Dedifferentiated amniotic fluid mesenchymal stem cell (primary cell): ENCODE measurements around the gene RSPH10B2.
"Not testable (repeated sequence)": the region's sequence is repeated elsewhere in the genome, so short reads cannot be mapped to it uniquely, and the experiment has no call there.

Source experiments
- DNase-seq: peaks from one replicate; pipeline ENCODE4 v3.0.0-alpha.2; 2016; ENCODE audit errors: extremely low spot score

RSPH10B2 gene

GRCh38 chr7:6842278-6842921 lies 88.5 kb downstream of the RSPH10B2 start:
- not testable (repeated sequence) for DNase-seq

DNA sequence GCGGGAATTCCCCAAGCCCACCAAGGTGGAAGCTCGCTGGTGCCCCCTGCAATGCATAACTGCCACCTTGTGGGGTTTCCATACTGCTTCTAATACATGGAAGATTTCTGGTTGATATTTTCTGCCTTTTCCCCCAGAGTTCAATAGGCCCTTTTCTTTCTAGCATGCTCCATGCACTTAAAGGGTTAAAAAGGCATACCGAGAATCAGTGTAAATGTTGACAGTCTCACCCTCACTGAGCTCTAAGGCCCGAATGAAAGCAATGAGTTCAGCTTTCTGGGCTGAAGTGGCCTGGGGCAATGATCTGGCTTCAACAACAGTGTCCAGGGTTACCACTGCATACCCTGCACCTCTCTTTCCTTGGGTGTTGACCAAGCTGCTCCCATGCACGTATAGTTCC lies 89.2 kb downstream of the RSPH10B2 start:
- not testable (repeated sequence) for DNase-seq

GRCh38 chr7:6843654-6844053 lies 89.8 kb downstream of the RSPH10B2 start:
- DNase-seq, result not testable (repeated sequence)

- DNase-seq, result not testable (repeated sequence)
Measured at GRCh38 chr7:6845971-6846449, 92.1 kb downstream of the RSPH10B2 start.

- DNase-seq, result not testable (repeated sequence)
Measured at GRCh38 chr7:6847751-6848150, 93.8 kb downstream of the RSPH10B2 start.
